ENCODE results near the gene ARHGEF3.

- TF ChIP-seq CTCF (IDR thresholded peaks at IDR 0.05 in 4 of 5, conservative IDR thresholded peaks at IDR 0.05 in 1 of 5) (no peak), POLR2A (IDR thresholded peaks at IDR 0.05) (no peak)
Observed at GRCh38 chr3:56785499-56785898, 16.2 kb downstream of the ARHGEF3 start.
